CD4-positive, alpha-beta T cell treated with Interleukin-12 subunit alpha and Interleukin-12 subunit beta, for 1 hour (primary cell): Measurements from ENCODE around the gene CACNA1E.
"Not testable (repeated sequence)": the region's sequence is repeated elsewhere in the genome, so short reads cannot be mapped to it uniquely, and the experiment has no call there.

ENCODE experiments used
- DNase-seq: peaks from one replicate; pipeline ENCODE4 v3.0.0-alpha.2; 2020

The CACNA1E gene

GRCh38 chr1:181518152-181518551 lies 34.8 kb downstream of the CACNA1E start:
- no peak for DNase-seq

GRCh38 chr1:181522864-181523263 lies 39.5 kb downstream of the CACNA1E start:
- DNase-seq, result no peak

- DNase-seq, result no peak
Measured at GRCh38 chr1:181525104-181525721, 41.9 kb downstream of the CACNA1E start.

- DNase-seq, result not testable (repeated sequence)
Measured at GRCh38 chr1:181528241-181528640, 44.9 kb downstream of the CACNA1E start.

- no peak for DNase-seq
Measured at GRCh38 chr1:181531441-181531840, 48.1 kb downstream of the CACNA1E start.

GRCh38 chr1:181531951-181532600 lies 48.8 kb downstream of the CACNA1E start:
- DNase-seq, result no peak

- DNase-seq, result no peak
Measured at GRCh38 chr1:181538836-181539235, 55.5 kb downstream of the CACNA1E start.

GRCh38 chr1:181541458-181541857 lies 58.1 kb downstream of the CACNA1E start:
- no peak for DNase-seq

- DNase-seq, result no peak
Measured at GRCh38 chr1:181541947-181542346, 58.6 kb downstream of the CACNA1E start.

- DNase-seq, result not testable (repeated sequence)
Measured at GRCh38 chr1:181542406-181542805, 59.1 kb downstream of the CACNA1E start.

GRCh38 chr1:181545395-181545794 lies 62.1 kb downstream of the CACNA1E start:
- DNase-seq, result no peak

- DNase-seq, result no peak
Measured at GRCh38 chr1:181548497-181548896, 65.2 kb downstream of the CACNA1E start.

GRCh38 chr1:181551249-181551648 lies 67.9 kb downstream of the CACNA1E start:
- DNase-seq, result no peak

GRCh38 chr1:181551754-181552153 lies 68.4 kb downstream of the CACNA1E start:
- DNase-seq, result no peak

- DNase-seq, result no peak
Measured at GRCh38 chr1:181554465-181554864, 71.1 kb downstream of the CACNA1E start.

GRCh38 chr1:181556631-181557030 lies 73.3 kb downstream of the CACNA1E start:
- no peak for DNase-seq

- no peak for DNase-seq
Measured at GRCh38 chr1:181557313-181557712, 74.0 kb downstream of the CACNA1E start.

GRCh38 chr1:181558416-181558815 lies 75.1 kb downstream of the CACNA1E start:
- no peak for DNase-seq

GRCh38 chr1:181559142-181559541 lies 75.8 kb downstream of the CACNA1E start:
- no peak for DNase-seq

- DNase-seq, result no peak
Measured at GRCh38 chr1:181562395-181562794, 79.1 kb downstream of the CACNA1E start.

GRCh38 chr1:181568736-181569135 lies 85.4 kb downstream of the CACNA1E start:
- DNase-seq, result no peak

- DNase-seq, result no peak
Measured at GRCh38 chr1:181577475-181577874, 94.2 kb downstream of the CACNA1E start.

GRCh38 chr1:181583598-181583997 lies 100.3 kb downstream of the CACNA1E start:
- no peak for DNase-seq

GRCh38 chr1:181587870-181588438 lies 104.6 kb downstream of the CACNA1E start:
- no peak for DNase-seq

- no peak for DNase-seq
Measured at GRCh38 chr1:181588631-181589030, 105.3 kb downstream of the CACNA1E start.
